HS-27A (cell line): ENCODE measurements around the gene LRP1B.

Experiments used
- DNase-seq: peaks from one replicate; pipeline ENCODE4 v3.0.0-alpha.2; 2012; ENCODE audit warnings: low read depth, missing footprints

Gene LRP1B

GRCh38 chr2:141767691-141768090, 363.1 kb downstream of the LRP1B start:
- DNase-seq, result no peak

GRCh38 chr2:141767051-141767450, 363.8 kb downstream of the LRP1B start:
- DNase-seq, result peak; percentile 57

DNA sequence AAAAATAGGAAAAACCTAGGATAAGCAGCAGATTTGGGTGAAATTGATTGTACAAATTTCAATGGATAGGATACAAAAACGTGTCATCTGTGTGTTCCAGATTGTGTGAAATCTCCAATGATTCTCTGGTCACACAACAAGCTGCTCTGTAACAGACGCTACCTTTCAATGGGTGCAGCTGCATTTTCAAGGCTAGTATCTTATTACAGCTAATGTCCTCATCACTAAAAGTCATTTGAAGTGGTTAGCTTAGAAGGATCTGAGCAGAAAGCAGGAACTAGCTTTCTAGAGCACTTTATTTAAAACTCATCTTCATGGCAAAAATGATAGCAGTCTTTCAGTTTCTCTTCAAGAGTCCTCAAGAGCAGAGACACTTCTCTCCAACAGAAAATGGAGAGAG, 364.6 kb downstream of the LRP1B start:
- no peak for DNase-seq

- DNase-seq, result no peak
Measured at GRCh38 chr2:141748616-141749015, 382.2 kb downstream of the LRP1B start.

DNA sequence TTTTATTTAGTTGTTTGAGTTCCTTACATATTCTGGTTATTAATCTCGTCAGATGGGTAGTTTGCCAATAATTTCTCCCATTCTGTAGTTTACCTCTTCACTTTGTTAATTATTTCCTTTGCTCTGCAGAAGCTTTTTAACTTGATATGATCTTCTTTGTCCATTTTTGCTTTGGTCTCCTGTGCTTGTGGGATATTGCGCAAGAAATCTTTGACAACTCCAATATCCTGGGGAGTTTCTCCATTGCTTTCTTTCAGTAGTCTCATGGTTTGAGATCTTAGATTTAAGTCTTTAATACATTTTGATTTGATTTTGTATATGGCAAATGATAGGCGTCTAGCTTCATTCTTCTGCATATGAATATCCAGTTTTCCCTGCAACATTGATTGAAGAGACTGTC, 389.2 kb downstream of the LRP1B start:
- no peak for DNase-seq

DNA sequence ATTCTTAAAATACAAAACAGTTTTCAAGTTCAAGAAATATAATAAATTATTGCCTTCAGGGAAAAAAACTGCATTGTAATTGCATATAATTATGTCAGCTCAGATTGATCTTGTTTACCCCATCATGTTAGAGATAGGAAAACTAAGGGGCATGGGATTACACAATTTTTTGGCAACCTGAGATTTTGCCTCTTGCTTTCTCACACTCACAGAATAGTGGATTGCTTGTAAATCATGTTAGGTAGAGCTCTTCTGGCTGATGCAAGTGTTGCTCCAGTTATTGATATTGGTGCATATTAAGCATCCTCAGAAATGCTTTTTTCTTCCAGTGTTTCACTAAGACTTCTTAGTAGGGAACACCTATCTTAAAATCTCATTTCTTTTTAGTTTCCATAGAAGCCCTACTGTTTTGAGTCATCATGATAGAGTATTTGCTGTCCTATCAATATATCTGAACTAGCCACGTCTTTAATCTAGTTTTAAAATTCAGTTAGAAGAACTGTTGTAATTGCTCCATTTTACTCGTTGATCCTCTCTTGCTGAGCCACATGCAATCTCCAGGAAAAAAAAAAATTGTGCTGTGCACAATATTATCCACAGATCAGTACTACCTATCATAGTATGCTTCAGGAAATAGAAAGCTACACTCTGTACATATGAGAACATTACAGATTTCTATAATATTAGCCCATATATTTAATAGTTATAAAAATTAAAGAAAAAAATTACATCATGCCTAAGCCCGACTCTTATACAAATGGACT, 393.1 kb downstream of the LRP1B start:
- DNase-seq, result no peak

DNA sequence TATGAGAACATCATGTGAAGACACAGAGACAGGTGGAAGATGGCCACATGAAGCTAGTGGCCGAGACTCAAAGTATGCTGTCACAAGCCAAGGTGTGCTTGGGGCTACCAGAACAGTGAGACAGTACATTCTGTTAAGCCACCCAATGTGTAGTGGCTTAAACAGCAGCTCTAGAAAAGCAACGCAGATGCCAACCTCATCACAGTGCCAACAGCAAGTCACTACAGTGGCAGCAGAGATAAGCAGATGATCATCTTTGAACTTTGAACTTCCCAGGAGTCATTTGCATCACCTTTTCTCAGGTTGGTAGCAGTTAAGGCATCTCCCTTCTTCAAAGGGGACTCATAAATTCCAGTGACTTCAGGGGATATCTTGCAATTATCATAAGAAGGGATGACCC, 394.4 kb downstream of the LRP1B start:
- no peak for DNase-seq

DNA sequence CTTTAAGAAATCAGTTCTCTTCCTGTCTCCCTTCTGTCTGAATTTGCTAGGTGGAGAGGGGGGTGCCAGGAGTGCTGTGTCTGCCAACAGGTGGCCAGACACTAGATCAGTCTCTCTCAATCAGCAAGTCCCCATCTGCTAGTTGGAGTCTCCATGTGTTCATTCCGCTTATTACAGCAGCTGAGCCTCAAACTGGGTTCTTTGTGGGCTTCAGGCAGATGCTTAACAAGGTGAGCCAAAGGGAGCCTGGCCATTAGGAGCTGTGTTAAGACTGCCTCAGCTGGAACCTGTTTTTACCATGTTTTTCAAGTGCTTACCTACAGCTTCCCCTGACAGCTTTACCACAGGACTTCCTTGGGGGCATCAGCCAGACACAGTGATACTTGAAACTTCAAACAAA, 401.9 kb downstream of the LRP1B start:
- no peak for DNase-seq

DNA sequence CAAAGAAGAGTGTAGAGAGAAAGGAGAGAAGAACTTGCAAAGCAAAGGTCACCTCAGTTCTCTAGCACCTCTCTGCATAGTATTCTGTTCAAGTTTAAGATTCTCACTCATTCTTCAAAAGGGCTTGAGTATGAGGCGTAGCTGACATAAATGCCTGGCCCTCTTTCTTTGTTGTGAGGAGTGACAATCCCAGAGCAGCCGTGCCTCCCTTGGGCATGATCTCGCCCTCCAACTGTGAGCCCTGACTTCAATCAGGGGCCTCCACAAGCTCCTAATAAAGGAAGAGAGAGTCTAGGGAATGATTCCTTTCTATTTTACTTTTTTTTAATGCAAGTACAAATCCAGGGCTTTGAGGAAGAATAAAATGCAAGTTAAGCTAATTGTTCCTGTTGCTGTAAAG, 402.7 kb downstream of the LRP1B start:
- no peak for DNase-seq

DNA sequence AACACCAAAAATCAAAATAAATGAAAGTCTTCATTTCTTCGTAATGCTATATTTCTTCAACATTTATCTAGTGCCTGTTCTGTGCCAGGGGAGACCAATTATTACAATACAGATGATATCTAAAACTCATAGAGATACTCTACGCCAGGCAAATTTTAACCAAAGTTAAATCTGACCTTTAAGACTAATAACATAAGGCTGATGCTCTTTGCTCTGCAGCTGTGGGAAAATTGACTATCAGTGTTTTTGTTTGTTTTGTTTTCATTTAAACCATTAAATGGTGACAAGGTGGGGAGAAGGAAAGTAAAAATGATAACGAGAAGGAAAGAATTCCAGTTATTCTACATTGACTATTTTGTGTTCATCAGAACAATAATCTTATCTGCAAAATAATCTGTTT, 406.4 kb downstream of the LRP1B start:
- no peak for DNase-seq

GRCh38 chr2:141723814-141724213, 407.0 kb downstream of the LRP1B start:
- DNase-seq, result no peak

DNA sequence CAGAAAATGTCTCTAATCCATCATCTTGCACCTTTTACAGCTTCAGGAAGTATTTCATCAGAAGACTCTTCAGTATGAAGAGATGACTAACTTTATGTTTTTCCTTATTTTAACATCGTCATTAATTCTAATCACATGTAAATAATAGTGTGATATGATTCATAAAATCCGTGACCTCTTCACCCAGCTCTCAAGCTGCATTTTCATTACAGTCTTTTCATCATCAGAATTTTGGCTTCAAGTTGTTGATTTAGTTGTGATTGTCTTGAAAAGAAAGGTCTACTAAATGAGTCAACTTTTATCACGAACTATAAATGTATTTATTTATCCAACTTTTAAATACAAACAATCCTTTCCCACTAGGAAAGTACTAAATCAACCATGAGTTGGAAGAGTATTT, 410.3 kb downstream of the LRP1B start:
- DNase-seq, result no peak

DNA sequence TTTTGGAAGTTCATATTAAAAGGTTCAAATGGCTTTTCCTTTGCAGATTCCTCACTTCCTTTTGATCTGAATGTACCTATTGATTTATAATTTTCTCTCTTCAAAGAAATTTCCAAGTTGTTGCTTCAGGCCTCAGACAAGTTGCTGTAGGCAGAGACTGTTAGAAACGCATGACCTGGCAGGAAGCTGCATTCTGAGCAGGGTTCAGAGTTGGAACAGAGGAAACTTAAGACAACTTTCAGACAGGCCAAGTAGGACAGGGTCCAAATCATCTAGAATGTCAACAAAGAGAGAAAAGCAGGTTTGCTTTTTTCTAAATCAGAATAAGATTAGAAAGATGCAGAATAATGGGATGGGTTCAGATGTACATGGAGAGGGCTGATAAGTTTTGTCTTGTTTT, 416.3 kb downstream of the LRP1B start:
- no peak for DNase-seq

- no peak for DNase-seq
Measured at GRCh38 chr2:141711627-141712026, 419.2 kb downstream of the LRP1B start.

- DNase-seq, result no peak
Measured at GRCh38 chr2:141710589-141711239, 420.1 kb downstream of the LRP1B start.

GRCh38 chr2:141709756-141710155, 421.1 kb downstream of the LRP1B start:
- no peak for DNase-seq

DNA sequence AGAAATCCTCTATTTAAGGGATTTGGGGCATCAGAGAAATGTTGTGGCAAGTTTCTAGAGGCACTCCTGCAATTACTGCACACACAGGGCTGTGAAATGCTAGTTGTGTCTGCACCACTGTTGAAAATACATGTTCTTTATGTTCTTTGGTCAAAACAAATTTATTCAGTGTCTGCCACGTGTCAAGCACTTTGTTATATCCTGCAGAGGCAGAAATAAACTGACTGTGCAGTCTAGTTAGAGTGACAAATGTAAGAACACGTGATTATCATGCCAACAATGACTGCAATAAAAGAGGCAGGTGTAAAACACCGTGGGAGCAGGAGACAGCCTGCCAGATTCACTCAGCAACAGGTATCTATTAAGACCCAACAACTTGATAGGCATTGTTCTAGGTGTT, 423.3 kb downstream of the LRP1B start:
- DNase-seq, result no peak

GRCh38 chr2:141704541-141704940, 426.3 kb downstream of the LRP1B start:
- no peak for DNase-seq

DNA sequence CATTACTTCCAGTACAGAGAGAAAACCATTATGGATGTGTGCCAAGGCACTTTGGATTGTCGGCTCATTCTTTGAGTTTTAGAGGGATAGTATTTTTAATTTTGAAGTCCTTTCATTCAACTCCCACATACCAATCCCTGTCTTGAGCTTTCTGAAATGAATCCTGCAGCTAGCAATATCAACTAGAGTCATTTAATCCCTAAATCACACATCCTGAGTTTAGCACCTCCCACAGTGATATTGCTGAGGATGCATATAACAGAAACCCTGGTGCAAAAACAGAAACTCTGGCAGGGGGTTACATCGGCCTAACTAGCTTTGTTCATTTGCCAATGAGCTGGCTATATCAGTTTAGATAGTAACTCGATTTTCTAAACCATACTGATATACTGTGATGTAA, 427.3 kb downstream of the LRP1B start:
- no peak for DNase-seq

DNA sequence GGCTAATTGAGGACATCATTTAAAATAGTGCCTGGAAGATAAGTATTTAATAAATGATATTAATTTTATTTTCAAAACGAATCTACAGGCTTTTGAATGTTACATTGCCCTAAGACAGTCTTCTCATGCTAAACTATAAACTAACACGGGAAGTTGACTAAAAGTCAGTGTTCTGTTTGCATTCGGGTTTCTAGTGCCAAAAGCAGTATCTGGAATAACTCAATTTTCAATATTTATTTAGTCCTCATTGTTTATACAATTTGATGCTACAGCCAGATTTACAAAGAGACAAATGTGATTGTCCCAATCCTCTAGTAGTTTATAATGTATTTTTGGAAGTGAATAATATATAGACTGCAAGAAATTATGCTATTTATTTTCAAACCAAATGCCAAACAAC, 429.2 kb downstream of the LRP1B start:
- DNase-seq, result no peak

- no peak for DNase-seq
Measured at GRCh38 chr2:141699573-141699972, 431.2 kb downstream of the LRP1B start.

DNA sequence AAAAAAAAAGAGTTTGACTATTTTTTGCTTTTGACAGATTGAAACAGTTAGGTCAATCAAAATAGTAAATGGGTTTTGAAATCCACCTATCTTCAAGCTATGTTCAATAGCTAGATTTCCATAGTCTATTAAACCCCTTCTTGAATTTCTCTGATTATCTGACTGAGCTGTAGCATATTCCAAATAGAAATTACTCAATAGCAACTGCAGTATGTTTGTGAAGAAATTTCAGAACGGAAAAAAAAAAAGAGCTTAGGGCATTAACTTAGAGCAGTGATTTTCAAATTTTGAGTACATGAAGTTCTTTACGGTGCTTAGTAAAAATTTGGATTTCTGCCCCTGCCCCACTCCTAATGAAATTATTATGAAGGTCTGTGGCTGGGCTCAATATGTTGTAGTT, 432.3 kb downstream of the LRP1B start:
- DNase-seq, result no peak

- DNase-seq, result no peak
Measured at GRCh38 chr2:141697035-141697434, 433.8 kb downstream of the LRP1B start.

- DNase-seq, result no peak
Measured at GRCh38 chr2:141694180-141694579, 436.6 kb downstream of the LRP1B start.
